ENCODE results near the gene ACER1. TPM values are rescaled to one million over a fixed set of nuclear protein-coding genes. Genes with fewer than 3 reads are reported as not detected.
A peak's percentile ranks its signal among the peaks of the same experiment; 100 is the strongest.

Gene ACER1
- total and polyA plus RNA-seq, 2 of the 13 experiments (the other 11 are each of a cell fraction or from before 2014, with no cell fraction given), result not detected

- peak; percentile 45; the same call in 1 of the 2 replicates for TF ChIP-seq SALL1 (CRISPR knock-in tag; IDR thresholded peaks at IDR 0.05)
- TF ChIP-seq CTCF (CRISPR knock-in tag; IDR thresholded peaks at IDR 0.05), result 0 out of 2 replicates have a peak, but pooled peaks have one; percentile 12
- TF ChIP-seq HDAC1 (CRISPR knock-in tag; IDR thresholded peaks at IDR 0.05), result peak; percentile 52; the same call in 1 of the 2 replicates
- TF ChIP-seq ZBTB33 (CRISPR knock-in tag; IDR thresholded peaks at IDR 0.05), result peak; percentile 12; the same call in 1 of the 2 replicates
- TF ChIP-seq SOX13 (IDR thresholded peaks at IDR 0.05), result no peak
- TF ChIP-seq SOX13 (CRISPR knock-in tag; conservative IDR thresholded peaks at IDR 0.05 in 1 of 2, IDR thresholded peaks at IDR 0.05 in 1 of 2), result 0 out of 4 replicates have a peak, but pooled peaks of 1 of the 2 experiments have one; percentile 8
- TF ChIP-seq ONECUT2 (CRISPR knock-in tag; IDR thresholded peaks at IDR 0.05), result peak; percentile 71
- TF ChIP-seq ZNF274 (CRISPR knock-in tag; IDR thresholded peaks at IDR 0.05), result no peak
- TF ChIP-seq MEIS2 (CRISPR knock-in tag; IDR thresholded peaks at IDR 0.05), result no peak
- peak; percentile 54; the same call in 1 of the 2 replicates for TF ChIP-seq KAT2B (IDR thresholded peaks at IDR 0.05; ENCODE audit: borderline replicate concordance, low read depth, low read length)
- TF ChIP-seq ZMYM4 (CRISPR knock-in tag; IDR thresholded peaks at IDR 0.05), result peak; percentile 63
These were observed 65.6 kb downstream of the ACER1 start (continued) for GRCh38 chr19:6267552-6268381.
